Activated T-cell treated with anti-CD3 and anti-CD28 coated beads, Interleukin-2, amount 50 U/mL, for 4 hours (primary cell): ENCODE data around the gene VRK2. TPM values are rescaled to one million over a fixed set of nuclear protein-coding genes. Genes with fewer than 3 reads are reported as not detected.

Experiments
- ATAC-seq, 2 donors: fragments of 200-7000 bp; cut with Tn5 transposase; one replicate each; pipeline ENCODE4 v1.10.0; 2021
- DNase-seq: peaks from one replicate; pipeline ENCODE4 v3.0.0-alpha.2; 2020
- H3K27me3 Mint-ChIP-seq: one replicate; pipeline ENCODE4 v1.8.0; 2021; ENCODE audit warnings: low read depth, mixed read lengths
- H3K36me3 Mint-ChIP-seq: one replicate; pipeline ENCODE4 v1.8.0; 2022; ENCODE audit warnings: mixed read lengths; ENCODE audit not compliant: insufficient read depth
- H3K4me1 Mint-ChIP-seq: one replicate; pipeline ENCODE4 v1.8.0; 2021; ENCODE audit warnings: low read depth, mixed read lengths
- H3K4me3 Mint-ChIP-seq: one replicate; pipeline ENCODE4 v1.8.0; 2021; ENCODE audit warnings: mild to moderate bottlenecking, moderate library complexity, mixed read lengths
- H3K9me3 Mint-ChIP-seq: one replicate; pipeline ENCODE4 v1.8.0; 2021; ENCODE audit warnings: mixed read lengths
- total RNA-seq, 3 donors: library from RNA; stranded (reverse); gene quantifications; one replicate each; pipeline ENCODE4 v1.2.1, GENCODE V29; 2021

Gene VRK2
- 10 to 100 TPM; 21.5 to 29.8 (median 25.5) TPM for total RNA-seq

DNA sequence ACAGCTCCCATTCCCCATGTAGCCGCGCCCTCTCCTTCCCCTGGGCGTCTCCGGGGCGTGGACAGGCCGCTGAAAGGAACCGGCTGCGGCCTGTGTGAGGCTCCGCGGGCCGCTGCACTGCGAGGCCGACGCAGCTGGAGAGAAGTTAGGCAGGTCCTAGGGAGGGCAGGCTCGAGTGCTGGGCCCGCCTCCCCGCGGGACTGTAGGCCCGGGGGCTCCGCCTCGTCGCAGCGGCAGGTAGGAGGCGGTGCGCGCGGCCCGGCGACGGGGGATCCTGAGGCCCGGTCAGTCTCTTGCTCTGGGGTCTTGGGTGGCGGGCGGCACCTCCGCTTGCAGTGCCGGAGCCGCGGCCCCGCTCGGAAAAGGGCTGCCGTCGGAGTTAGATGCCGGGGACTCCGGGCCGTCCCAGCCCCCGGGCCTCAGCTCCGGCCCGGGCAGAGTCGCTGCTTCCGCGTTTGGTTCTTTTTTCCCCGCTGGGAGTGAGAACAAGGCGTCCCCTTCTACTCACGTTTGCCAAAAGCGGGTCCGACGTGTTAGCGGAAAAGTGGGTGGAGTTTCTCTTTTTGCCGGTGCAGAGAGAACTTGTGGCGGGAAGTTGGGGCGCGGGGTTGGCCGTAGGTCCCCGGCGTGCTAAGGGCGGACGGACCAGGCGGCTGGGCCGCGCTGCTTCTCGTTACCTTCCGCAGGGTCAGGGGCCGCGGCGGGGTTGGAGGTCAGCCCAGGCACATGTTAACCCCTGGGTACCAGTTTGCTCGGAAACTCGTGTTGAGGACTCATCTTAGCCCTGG lies at the start of gene VRK2:
VRK2 (plus strand) TSS at position 222 of the 788 bp plus-strand sequence. CDS start 2,026 bp downstream, outside the sequence.
- Mint-ChIP-seq H3K27me3 (no peaks in the 10 kb centered on the region), H3K9me3 (no peaks in the 10 kb centered on the region), H3K36me3 (peaks cover 4% of the 10 kb centered on the region), H3K4me3 (peak within 1 kb of the TSS; percentile 88), H3K4me1 (peaks cover 53% of the 10 kb centered on the region)
- DNase-seq (peak; percentile 74), ATAC-seq (peak; percentile 90 to 93)

DNA sequence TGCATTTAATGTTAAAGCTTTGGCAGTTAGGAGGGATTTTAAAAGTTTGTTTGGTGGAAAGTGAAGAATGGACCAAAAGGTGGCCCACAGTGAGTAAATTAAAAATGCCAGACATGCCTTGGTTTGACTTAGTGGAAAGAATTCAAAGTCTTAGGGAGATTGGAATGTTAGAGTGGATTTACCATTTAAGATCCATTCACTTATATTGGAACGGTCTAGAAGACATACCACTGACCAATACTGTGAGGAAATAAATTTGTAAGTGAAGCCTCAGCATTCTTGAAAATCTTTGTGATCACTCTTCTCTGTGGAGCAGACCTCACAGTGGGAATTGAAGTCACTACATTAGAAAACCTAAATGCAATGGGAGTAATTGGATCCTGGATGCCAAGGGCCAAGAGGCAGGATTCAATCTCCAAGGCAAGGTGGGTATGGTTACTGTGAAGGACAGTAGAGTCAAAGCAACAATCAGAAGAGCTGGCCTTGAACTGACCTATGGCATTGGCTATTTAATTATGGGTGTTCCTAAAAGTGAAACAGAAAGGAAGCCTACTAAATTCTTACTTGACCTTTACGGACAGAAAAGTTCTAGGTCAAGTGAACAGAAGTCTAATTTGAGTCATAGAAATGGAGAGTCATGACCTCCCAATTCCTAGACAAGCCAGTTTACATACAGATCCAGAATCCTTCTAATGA lies 40.2 kb upstream of the VRK2 start:
- no peak for ATAC-seq
- no peaks in the 10 kb centered on the region for H3K9me3 Mint-ChIP-seq
- no peaks in the 10 kb centered on the region for H3K36me3 Mint-ChIP-seq
- H3K4me1 Mint-ChIP-seq: peaks cover 2% of the 10 kb centered on the region
- H3K4me3 Mint-ChIP-seq: no peak overlapping the region
- no peaks in the 10 kb centered on the region for H3K27me3 Mint-ChIP-seq
- DNase-seq: no peak

DNA sequence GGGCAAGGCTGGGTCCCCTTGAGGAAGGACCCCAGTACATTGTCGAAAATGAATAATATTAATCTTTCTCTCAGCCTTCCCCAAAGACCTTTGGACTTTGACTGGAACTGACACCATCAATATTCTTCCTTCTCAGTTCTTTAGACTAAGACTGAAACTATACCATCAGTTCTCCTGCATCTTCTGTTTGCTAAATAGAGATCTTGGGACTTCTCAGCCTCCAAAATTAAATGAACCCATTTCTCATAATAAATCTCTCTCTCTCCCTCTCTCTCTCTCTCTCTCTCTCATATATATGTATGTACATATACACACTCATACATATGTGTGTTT lies 39.7 kb upstream of the VRK2 start:
- ATAC-seq (no peak), DNase-seq (no peak)
- Mint-ChIP-seq H3K4me1 (peaks cover 2% of the 10 kb centered on the region), H3K9me3 (no peaks in the 10 kb centered on the region), H3K4me3 (no peak overlapping the region), H3K36me3 (no peaks in the 10 kb centered on the region), H3K27me3 (no peaks in the 10 kb centered on the region)

DNA sequence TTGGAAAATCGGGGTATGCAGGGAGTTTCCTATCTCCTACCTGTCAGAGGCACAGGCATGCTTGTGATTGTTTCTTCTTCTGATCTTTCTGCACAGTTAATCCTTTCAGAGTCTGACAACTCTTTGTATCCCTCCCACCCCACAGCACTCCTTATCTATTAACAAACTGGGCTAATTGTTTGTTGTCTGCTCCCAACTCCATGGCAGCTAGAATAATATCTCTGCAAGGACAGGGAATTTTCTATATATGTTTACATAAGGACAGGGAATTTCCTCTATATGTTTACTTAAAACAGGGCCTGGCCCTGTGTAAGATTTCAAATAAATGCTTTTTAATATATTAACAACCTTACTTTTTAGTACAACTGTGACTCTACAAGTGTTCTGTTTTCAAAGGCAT lies 36.0 kb upstream of the VRK2 start:
- H3K4me1 Mint-ChIP-seq: peaks cover 2% of the 10 kb centered on the region
- peaks cover 4% of the 10 kb centered on the region for H3K9me3 Mint-ChIP-seq
- no peaks in the 10 kb centered on the region for H3K36me3 Mint-ChIP-seq
- no peak for ATAC-seq
- no peak for DNase-seq
- H3K4me3 Mint-ChIP-seq: no peak overlapping the region
- no peaks in the 10 kb centered on the region for H3K27me3 Mint-ChIP-seq

DNA sequence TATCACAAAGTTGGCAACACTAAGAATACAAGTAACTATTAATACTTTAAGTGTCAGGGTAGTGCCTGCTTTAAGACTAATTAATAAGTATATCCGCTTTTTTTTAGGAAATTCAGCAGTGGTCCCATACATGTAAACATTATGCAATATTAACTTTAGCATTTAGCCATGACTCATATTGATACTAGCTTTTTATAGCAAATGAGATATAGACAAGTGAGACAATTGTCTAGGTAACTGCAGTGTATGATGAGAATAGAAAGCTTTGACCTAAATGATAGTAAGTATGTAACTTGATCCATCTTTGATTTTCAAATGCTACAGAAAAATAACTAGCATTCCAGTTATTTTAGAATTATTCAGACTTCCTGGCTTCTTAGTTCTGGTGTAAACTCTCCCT lies 27.4 kb upstream of the VRK2 start:
- Mint-ChIP-seq H3K27me3 (no peaks in the 10 kb centered on the region), H3K4me3 (no peak overlapping the region), H3K4me1 (peaks cover 15% of the 10 kb centered on the region), H3K36me3 (no peaks in the 10 kb centered on the region), H3K9me3 (peaks cover 5% of the 10 kb centered on the region)
- DNase-seq: no peak
- no peak for ATAC-seq

DNA sequence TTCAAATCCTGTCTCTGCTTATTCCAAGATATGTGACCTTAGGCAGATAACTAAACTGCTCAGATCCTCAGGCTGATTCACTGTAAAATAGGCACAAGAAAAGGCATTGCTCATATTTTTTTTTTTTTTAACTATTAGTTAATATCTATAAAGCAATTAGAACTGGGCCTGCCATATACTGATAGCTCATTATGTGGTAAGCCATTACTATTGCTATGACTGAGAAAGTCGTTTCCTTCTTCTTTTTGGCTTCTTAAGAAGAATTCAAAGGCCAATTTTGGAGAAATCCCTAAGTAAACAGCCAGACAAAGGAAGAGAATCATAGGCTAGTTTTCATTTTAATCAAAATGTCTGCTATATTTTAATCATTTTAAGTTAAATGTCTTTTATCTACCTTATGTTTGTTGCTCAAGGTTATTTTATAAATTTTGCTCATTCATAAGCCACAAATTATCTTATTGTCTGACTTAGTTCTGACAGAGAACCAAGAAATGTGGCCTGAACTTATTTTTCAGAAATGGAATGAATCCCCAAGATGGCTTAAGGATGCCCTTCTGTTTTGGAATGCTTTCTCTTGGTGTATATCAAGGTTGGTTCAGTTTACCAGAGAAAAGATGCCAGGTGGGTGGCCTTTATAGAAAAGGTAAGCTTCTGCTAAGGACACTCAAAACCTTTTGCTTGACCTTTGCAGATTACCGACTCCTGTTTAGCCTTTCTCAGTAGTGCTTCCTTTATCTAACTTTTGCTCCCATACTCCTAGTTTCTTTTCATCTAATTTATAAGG lies 21.3 kb upstream of the VRK2 start:
- no peaks in the 10 kb centered on the region for H3K9me3 Mint-ChIP-seq
- peaks cover 18% of the 10 kb centered on the region for H3K4me1 Mint-ChIP-seq
- DNase-seq (no peak), ATAC-seq (no peak)
- H3K36me3 Mint-ChIP-seq: no peaks in the 10 kb centered on the region
- no peaks in the 10 kb centered on the region for H3K27me3 Mint-ChIP-seq
- H3K4me3 Mint-ChIP-seq: no peak overlapping the region

DNA sequence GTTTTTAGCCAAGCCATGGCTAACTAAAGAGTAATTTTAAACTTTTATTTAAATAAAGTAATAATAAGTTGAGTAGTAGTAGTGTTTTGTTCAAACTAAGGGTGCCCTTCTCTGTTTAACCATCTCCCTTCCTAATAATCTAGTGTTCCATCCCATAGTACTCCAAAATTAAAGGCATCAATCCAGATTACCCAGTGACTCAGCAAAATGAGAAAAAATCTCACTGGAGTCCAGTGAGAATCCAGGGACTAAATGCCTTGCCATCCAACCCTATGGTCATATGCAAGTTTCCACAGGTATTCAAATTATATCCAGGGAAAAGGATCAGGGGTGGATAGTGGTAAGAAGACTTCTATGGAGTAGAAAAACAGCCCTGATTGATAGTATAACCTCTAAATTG lies 19.6 kb upstream of the VRK2 start:
- H3K9me3 Mint-ChIP-seq: no peaks in the 10 kb centered on the region
- peaks cover 18% of the 10 kb centered on the region for H3K4me1 Mint-ChIP-seq
- H3K4me3 Mint-ChIP-seq: no peak overlapping the region
- H3K36me3 Mint-ChIP-seq: no peaks in the 10 kb centered on the region
- DNase-seq (no peak), ATAC-seq (no peak)
- no peaks in the 10 kb centered on the region for H3K27me3 Mint-ChIP-seq

DNA sequence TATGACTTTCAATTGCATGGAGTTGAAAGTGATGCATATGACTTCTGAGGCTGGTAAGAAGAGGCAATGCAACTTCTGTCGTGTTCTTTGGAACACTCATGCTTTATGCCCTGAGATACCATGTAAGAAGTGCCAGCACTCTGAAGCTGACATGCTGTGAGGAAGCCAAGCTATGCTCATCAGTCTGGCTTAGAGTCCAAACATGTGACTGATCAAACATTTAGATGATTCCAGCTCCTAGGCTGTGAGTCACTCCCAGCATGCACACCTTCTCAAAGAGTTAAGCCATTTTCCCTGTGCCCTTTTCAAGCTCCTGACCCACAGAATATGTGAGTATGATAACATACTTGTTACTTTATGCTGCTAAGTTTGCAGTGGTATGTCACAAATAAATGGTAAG lies 15.8 kb upstream of the VRK2 start:
- ATAC-seq (no peak), DNase-seq (no peak)
- Mint-ChIP-seq H3K4me1 (peaks cover 2% of the 10 kb centered on the region), H3K4me3 (no peak overlapping the region), H3K36me3 (peaks cover 7% of the 10 kb centered on the region), H3K9me3 (no peaks in the 10 kb centered on the region), H3K27me3 (no peaks in the 10 kb centered on the region)

DNA sequence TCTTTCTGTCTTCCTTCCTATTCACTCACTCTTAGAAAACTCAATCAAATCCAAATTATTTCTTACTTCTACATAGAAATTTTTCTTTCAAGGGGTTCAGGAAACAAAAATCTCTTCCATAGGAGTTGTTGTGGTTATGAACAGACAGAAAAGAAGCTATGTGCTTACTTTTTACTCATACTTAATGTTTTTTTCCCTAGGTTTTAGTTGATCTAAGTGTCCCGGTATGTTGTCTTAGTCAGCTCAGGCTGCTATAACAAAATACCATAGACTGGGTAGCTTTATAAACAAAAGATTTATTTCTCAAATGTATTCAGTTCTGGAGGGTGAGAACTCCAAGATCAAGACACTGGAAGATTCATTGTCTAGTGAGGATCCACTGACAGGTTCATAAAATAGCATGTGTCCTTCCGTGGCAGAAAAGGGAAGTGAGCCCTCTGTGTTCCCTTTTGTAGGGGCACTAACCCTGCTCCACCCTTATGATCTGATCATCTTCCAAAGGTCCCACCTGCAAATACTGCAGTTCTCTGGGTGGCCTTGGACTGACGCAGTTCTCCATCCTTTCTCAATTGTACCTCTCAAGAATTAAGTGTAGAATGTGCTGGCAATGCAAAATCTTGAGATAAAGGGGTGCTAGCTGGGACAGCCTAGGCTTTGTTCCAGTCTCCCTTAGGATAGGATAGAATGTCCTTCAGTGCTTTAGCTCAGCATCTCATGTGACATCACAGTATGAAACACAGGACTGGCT lies 14.4 kb upstream of the VRK2 start:
- no peak for DNase-seq
- no peaks in the 10 kb centered on the region for H3K27me3 Mint-ChIP-seq
- H3K36me3 Mint-ChIP-seq: peaks cover 7% of the 10 kb centered on the region
- peaks cover 2% of the 10 kb centered on the region for H3K4me1 Mint-ChIP-seq
- no peaks in the 10 kb centered on the region for H3K9me3 Mint-ChIP-seq
- ATAC-seq: no peak
- no peak overlapping the region for H3K4me3 Mint-ChIP-seq

DNA sequence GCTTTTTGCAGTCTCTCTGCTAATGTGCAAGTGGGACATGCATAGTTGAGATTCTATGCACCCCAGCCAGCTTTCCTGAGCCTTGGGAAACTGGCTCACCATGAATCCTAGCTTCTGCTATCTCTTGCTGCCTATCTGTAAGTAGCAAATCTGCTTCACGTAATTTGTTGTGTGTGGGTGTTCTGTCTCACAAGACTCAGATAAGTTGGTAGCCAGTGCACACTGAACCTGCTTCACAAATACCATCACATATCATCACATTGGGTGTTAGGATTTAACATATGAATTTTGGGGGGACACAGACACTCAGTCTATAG lies 13.9 kb upstream of the VRK2 start:
- H3K9me3 Mint-ChIP-seq: no peaks in the 10 kb centered on the region
- no peak overlapping the region for H3K4me3 Mint-ChIP-seq
- H3K27me3 Mint-ChIP-seq: no peaks in the 10 kb centered on the region
- DNase-seq: no peak
- peaks cover 2% of the 10 kb centered on the region for H3K4me1 Mint-ChIP-seq
- no peak for ATAC-seq
- H3K36me3 Mint-ChIP-seq: peaks cover 7% of the 10 kb centered on the region

DNA sequence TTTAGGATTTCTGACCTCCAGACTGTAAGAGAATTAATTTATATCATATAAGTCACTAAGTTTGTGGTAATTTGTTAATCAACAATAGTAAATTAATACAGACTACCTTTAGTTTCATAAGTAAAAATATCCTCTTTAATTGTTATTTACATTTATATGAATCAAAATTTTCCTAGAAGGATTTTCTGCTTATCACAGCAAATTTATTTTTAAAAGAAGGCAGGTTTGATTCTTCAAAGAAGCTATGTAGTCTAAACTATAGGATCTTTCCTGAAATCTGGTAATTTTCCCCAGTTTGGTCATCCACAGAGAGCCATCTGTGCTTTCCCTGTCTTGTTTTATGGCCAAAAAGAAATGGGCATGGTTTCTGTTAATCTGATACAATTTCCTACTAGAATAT lies 13.1 kb upstream of the VRK2 start:
- no peak overlapping the region for H3K4me3 Mint-ChIP-seq
- H3K4me1 Mint-ChIP-seq: peaks cover 2% of the 10 kb centered on the region
- DNase-seq (no peak), ATAC-seq (no peak)
- peaks cover 7% of the 10 kb centered on the region for H3K36me3 Mint-ChIP-seq
- H3K27me3 Mint-ChIP-seq: no peaks in the 10 kb centered on the region
- H3K9me3 Mint-ChIP-seq: no peaks in the 10 kb centered on the region

DNA sequence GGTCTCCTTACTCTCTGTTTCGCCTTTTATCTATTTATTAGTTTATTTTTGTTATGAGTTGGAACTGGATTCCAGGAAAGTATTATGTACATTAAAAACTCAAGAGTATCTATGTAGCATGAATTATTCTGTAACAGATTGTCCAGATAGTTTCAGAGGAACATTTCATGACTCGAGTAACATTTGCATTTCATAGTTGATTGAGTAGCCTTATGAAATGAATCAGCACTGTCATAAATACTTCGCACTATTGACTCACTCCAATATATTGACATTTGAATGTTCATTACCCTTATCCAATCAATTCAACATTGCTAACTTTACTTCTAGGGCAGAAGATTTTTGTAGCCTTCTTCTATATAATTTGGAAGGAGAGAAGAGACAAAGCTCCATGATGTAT lies 11.3 kb upstream of the VRK2 start:
- H3K9me3 Mint-ChIP-seq: no peaks in the 10 kb centered on the region
- no peaks in the 10 kb centered on the region for H3K27me3 Mint-ChIP-seq
- DNase-seq (no peak), ATAC-seq (no peak)
- peaks cover 10% of the 10 kb centered on the region for H3K36me3 Mint-ChIP-seq
- no peak overlapping the region for H3K4me3 Mint-ChIP-seq
- H3K4me1 Mint-ChIP-seq: peaks cover 5% of the 10 kb centered on the region

DNA sequence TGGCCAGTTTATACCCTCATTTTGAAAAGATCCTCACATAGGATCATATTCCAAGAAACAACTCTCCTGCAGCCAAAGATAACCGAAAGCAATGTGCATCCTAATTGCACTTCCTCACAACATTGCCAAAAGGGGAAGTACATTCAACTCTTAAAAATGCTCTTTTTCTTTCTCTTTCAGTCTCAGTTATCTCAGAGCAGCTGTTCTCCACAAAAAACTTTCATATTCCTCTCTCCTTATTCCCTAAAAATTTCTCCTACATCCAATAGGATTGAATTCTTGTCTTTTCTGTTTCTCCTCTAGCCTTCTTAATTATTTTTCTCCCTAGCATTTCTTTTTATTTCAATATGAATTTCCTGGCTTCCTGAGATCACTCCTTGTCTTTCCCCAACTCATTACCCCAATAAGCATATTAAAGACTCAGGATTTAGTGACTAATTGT lies 7.4 kb upstream of the VRK2 start:
- peaks cover 17% of the 10 kb centered on the region for H3K4me1 Mint-ChIP-seq
- no peak for ATAC-seq
- no peaks in the 10 kb centered on the region for H3K27me3 Mint-ChIP-seq

DNA sequence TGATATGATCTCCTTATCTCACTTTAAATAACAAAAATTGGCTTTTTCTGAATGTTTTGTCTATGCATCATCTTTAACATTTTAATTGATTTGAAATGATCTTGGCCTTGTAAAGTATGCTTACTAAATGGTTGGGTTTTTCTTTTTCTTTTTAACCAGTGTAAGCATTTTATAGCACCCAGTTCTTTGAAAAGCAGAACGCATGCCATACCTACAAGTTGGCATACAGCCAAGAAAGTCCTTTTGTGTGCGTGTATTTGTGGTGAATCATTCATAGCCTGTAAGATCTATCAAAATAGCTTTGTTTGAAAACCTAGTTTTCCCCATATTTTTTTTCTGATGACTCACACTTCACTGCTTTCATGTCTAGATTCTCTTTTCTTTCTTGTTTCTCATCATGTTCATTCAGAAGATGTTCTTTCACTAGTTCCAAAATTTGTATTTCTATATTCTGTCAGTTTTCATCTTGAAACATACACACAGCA lies 4.1 kb upstream of the VRK2 start:
- H3K36me3 Mint-ChIP-seq: peaks cover 3% of the 10 kb centered on the region
- H3K4me3 Mint-ChIP-seq: no peak overlapping the region
- ATAC-seq: peak; percentile 3 to 5
- DNase-seq: peak; percentile 8
- no peaks in the 10 kb centered on the region for H3K9me3 Mint-ChIP-seq
- H3K27me3 Mint-ChIP-seq: no peaks in the 10 kb centered on the region
- peaks cover 37% of the 10 kb centered on the region for H3K4me1 Mint-ChIP-seq

More for the DNA sequence above, 7.4 kb upstream of the VRK2 start:
- Mint-ChIP-seq H3K4me3 (no peak overlapping the region), H3K36me3 (peaks cover 10% of the 10 kb centered on the region), H3K9me3 (no peaks in the 10 kb centered on the region)
- no peak for DNase-seq
